Posterior vena cava (tissue), 2 donors: ENCODE measurements around the gene ITPRIPL1. TPM values are rescaled to one million over a fixed set of nuclear protein-coding genes. Genes with fewer than 3 reads are reported as not detected.

Source experiments
- DNase-seq: peaks from one replicate; pipeline ENCODE4 v3.0.0-alpha.2; 2020; ENCODE audit warnings: low spot score
- intact Hi-C, 2 donors: fragments of 100-400 bp; cut with DNase I; formaldehyde crosslinking; loops; one replicate each; pipeline versions ENCODE4 v1.14.1 to v1.14.2; 2022 to 2023
- total RNA-seq, 2 donors: library from RNA; stranded (reverse); fragmentation: NEBNext Ultra II Directional; extraction: Animal tissue kit (Norgen Biotek cat#: 25700); gene quantifications; one replicate each; pipeline ENCODE4 v1.2.1, GENCODE V29; 2021
- donor health status: DM: yes; HTN: yes; CAD: no.
- donor health status: DM: yes; HTN: yes; CAD: no.

ITPRIPL1 gene
- total RNA-seq, 2 donors from 2014 or later: 0.69 to 1.5 TPM

GRCh38 chr2:96320326-96320725, 4.8 kb upstream of the ITPRIPL1 start:
- DNase-seq: no peak
- intact Hi-C loops: no loop called here

- intact Hi-C loops: no loop called here
- DNase-seq: no peak
These were observed 4.1 kb upstream of the ITPRIPL1 start for GRCh38 chr2:96320728-96321622.

GRCh38 chr2:96323849-96324248, 1.3 kb upstream of the ITPRIPL1 start:
- intact Hi-C loops: no loop called here
- no peak for DNase-seq

- no peak for DNase-seq
- intact Hi-C loops: no loop called here
These were observed 436 bp upstream of the ITPRIPL1 start for GRCh38 chr2:96324721-96325040.

- intact Hi-C loops: no loop called here
- no peak for DNase-seq
These were observed 753 bp downstream of the ITPRIPL1 start for GRCh38 chr2:96325884-96326255.

GRCh38 chr2:96326564-96326963, 1.4 kb downstream of the ITPRIPL1 start:
- DNase-seq: no peak
- intact Hi-C loops: no loop called here

GRCh38 chr2:96326990-96327820, 2.1 kb downstream of the ITPRIPL1 start:
- no peak for DNase-seq
- intact Hi-C loops: no loop called here

GRCh38 chr2:96329456-96329855, 4.3 kb downstream of the ITPRIPL1 start:
- intact Hi-C loops: no loop called here
- no peak for DNase-seq

GRCh38 chr2:96329874-96330273, 4.8 kb downstream of the ITPRIPL1 start:
- no peak for DNase-seq
- intact Hi-C loops: no loop called here

GRCh38 chr2:96330407-96330806, 5.3 kb downstream of the ITPRIPL1 start:
- DNase-seq: no peak
- intact Hi-C loops: no loop called here

- DNase-seq: no peak
- intact Hi-C loops: no loop called here
These were observed 8.6 kb downstream of the ITPRIPL1 start for GRCh38 chr2:96333708-96334107.

GRCh38 chr2:96336104-96336775, 11.1 kb downstream of the ITPRIPL1 start:
- intact Hi-C loops: no loop called here
- DNase-seq: no peak

GRCh38 chr2:96336873-96337272, 11.8 kb downstream of the ITPRIPL1 start:
- intact Hi-C loops: no loop called here
- DNase-seq: no peak

GRCh38 chr2:96340493-96341414, 15.6 kb downstream of the ITPRIPL1 start:
- DNase-seq: no peak

GRCh38 chr2:96341641-96342040, 16.5 kb downstream of the ITPRIPL1 start:
- no peak for DNase-seq
- intact Hi-C loops: no loop called here

More at GRCh38 chr2:96340493-96341414, 15.6 kb downstream of the ITPRIPL1 start:
- intact Hi-C loops: no loop called here

GRCh38 chr2:96342085-96342484, 17.0 kb downstream of the ITPRIPL1 start:
- no peak for DNase-seq
- intact Hi-C loops: no loop called here

GRCh38 chr2:96344011-96344410, 18.9 kb downstream of the ITPRIPL1 start:
- no peak for DNase-seq
- intact Hi-C loops: no loop called here

- DNase-seq: no peak
- intact Hi-C loops: no loop called here
These were observed 20.3 kb downstream of the ITPRIPL1 start for GRCh38 chr2:96345438-96345837.

- no peak for DNase-seq
- intact Hi-C loops: no loop called here
These were observed 20.8 kb downstream of the ITPRIPL1 start for GRCh38 chr2:96345868-96346462.
